Gastrocnemius medialis (tissue), 4 donors: ENCODE results near the gene FAM217B.

Source experiments
- POLR2A ChIP-seq, 2 donors: fragments of 450-650 bp; IDR thresholded peaks; one replicate each; pipeline ENCODE4 v1.6.1; 2017; ENCODE audit warnings: antibody characterized with exemption in 2 of 2, mild to moderate bottlenecking in 2 of 2, moderate library complexity in 2 of 2
- TF ChIP-seq, protein P1 (sequence below), 5 experiments: fragments of 450-650 bp in 3 of 5; fragments of 200-600 bp in 2 of 5; sonication (generic) in 2 of 5; IDR thresholded peaks in 4 of 5; conservative IDR thresholded peaks in 1 of 5; 1 replicate in 4 of 5; 2 replicates in 1 of 5; pipeline ENCODE4 v1.5.1; 2016 to 2019; ENCODE audit warnings: antibody characterized with exemption in 5 of 5, mild to moderate bottlenecking in 3 of 5, moderate library complexity in 3 of 5

DNA sequence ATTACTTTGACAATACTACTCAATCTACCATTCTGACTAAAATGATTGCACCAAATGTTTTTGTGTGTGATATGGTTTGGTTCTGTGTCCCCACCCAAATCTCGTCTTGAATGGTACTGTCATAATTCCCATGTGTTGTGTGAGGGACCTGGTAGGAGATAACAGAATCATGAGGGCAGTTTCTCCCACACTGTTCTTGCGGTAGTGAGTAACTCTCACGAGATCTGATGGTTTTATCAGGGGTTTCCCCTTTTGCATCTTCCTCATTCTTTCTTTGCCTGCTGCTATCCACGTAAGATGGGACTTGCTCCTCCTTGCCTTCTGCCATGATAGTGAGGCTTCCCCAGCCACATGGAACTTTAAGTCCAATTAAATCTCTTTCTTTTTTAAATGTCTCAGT lies 27.6 kb upstream of the FAM217B start:
- TF ChIP-seq, protein P1, sequence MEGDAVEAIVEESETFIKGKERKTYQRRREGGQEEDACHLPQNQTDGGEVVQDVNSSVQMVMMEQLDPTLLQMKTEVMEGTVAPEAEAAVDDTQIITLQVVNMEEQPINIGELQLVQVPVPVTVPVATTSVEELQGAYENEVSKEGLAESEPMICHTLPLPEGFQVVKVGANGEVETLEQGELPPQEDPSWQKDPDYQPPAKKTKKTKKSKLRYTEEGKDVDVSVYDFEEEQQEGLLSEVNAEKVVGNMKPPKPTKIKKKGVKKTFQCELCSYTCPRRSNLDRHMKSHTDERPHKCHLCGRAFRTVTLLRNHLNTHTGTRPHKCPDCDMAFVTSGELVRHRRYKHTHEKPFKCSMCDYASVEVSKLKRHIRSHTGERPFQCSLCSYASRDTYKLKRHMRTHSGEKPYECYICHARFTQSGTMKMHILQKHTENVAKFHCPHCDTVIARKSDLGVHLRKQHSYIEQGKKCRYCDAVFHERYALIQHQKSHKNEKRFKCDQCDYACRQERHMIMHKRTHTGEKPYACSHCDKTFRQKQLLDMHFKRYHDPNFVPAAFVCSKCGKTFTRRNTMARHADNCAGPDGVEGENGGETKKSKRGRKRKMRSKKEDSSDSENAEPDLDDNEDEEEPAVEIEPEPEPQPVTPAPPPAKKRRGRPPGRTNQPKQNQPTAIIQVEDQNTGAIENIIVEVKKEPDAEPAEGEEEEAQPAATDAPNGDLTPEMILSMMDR (IDR thresholded peaks at IDR 0.05 in 4 of 5, conservative IDR thresholded peaks at IDR 0.05 in 1 of 5), result no peak
- no peak for TF ChIP-seq POLR2A (IDR thresholded peaks at IDR 0.05)
